Gastrocnemius medialis (tissue), 4 donors: ENCODE measurements around the gene KCNAB1.

Experiments used
- POLR2A ChIP-seq, 2 donors: fragments of 450-650 bp; IDR thresholded peaks; one replicate each; pipeline ENCODE4 v1.6.1; 2017; ENCODE audit warnings: antibody characterized with exemption in 2 of 2, mild to moderate bottlenecking in 2 of 2, moderate library complexity in 2 of 2
- TF ChIP-seq, protein P1 (sequence below), 5 experiments: fragments of 450-650 bp in 3 of 5; fragments of 200-600 bp in 2 of 5; sonication (generic) in 2 of 5; IDR thresholded peaks in 4 of 5; conservative IDR thresholded peaks in 1 of 5; 1 replicate in 4 of 5; 2 replicates in 1 of 5; pipeline ENCODE4 v1.5.1; 2016 to 2019; ENCODE audit warnings: antibody characterized with exemption in 5 of 5, mild to moderate bottlenecking in 3 of 5, moderate library complexity in 3 of 5

DNA sequence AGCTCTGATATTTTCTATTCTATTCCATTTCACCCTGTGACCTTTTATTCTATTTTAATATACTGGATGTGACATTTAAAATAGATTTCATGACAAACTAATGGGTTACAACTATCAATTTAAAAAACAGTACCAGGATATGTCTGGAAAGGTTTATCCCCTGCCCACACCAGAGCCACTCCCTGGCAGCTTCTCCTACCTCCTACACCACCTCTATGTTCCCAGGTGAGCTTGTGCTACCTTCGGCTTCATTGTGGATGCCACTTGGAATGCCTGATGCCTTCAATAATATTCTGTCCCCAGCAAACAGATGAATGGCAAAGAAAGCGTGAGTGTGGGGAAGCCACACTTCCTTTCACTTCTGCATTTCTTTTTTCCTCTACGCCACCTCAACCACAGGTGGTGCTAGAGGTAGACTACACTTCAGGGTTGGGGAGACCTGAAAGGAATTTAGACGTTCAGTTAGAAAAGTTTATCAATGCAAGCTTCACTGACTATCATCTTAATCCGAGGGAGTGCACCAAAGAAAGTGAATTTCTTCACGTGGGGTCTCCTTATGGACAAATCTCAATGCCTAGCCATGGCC, 221.5 kb downstream of the KCNAB1 start:
- TF ChIP-seq POLR2A (IDR thresholded peaks at IDR 0.05), result no peak
- TF ChIP-seq, protein P1, sequence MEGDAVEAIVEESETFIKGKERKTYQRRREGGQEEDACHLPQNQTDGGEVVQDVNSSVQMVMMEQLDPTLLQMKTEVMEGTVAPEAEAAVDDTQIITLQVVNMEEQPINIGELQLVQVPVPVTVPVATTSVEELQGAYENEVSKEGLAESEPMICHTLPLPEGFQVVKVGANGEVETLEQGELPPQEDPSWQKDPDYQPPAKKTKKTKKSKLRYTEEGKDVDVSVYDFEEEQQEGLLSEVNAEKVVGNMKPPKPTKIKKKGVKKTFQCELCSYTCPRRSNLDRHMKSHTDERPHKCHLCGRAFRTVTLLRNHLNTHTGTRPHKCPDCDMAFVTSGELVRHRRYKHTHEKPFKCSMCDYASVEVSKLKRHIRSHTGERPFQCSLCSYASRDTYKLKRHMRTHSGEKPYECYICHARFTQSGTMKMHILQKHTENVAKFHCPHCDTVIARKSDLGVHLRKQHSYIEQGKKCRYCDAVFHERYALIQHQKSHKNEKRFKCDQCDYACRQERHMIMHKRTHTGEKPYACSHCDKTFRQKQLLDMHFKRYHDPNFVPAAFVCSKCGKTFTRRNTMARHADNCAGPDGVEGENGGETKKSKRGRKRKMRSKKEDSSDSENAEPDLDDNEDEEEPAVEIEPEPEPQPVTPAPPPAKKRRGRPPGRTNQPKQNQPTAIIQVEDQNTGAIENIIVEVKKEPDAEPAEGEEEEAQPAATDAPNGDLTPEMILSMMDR (IDR thresholded peaks at IDR 0.05 in 4 of 5, conservative IDR thresholded peaks at IDR 0.05 in 1 of 5), result no peak
